HG03558 (cell line): ENCODE results near the gene C5orf58.
A peak's percentile ranks its signal among the peaks of the same experiment; 100 is the strongest.
"Not testable (repeated sequence)": the region's sequence is repeated elsewhere in the genome, so short reads cannot be mapped to it uniquely, and the experiment has no call there.

Experiments
- ATAC-seq: cut with Tn5 transposase; IDR thresholded peaks from one replicate; pipeline ENCODE4 v1.9.1; 2021; ENCODE audit warnings: moderate number of reproducible peaks; ENCODE audit not compliant: unreplicated experiment; ENCODE audit errors: extremely low read depth

C5orf58 gene

GRCh38 chr5:170221327-170221741 lies 11.5 kb upstream of the C5orf58 start:
- ATAC-seq, result no peak

- no peak for ATAC-seq
These were observed 9.4 kb upstream of the C5orf58 start for GRCh38 chr5:170223360-170223759.

- ATAC-seq, result no peak
These were observed 8.9 kb upstream of the C5orf58 start for GRCh38 chr5:170223906-170224305.

GRCh38 chr5:170225326-170226128 lies 7.3 kb upstream of the C5orf58 start:
- no peak for ATAC-seq

GRCh38 chr5:170226129-170226615 lies 6.6 kb upstream of the C5orf58 start:
- no peak for ATAC-seq

GRCh38 chr5:170226661-170227060 lies 6.1 kb upstream of the C5orf58 start:
- ATAC-seq, result no peak

- ATAC-seq, result no peak
These were observed 3.9 kb upstream of the C5orf58 start for GRCh38 chr5:170228762-170229435.

GRCh38 chr5:170233358-170233892 lies 640 bp downstream of the C5orf58 start:
- no peak for ATAC-seq

- peak; percentile 52 for ATAC-seq
These were observed 3.4 kb downstream of the C5orf58 start for GRCh38 chr5:170235876-170236864.

GRCh38 chr5:170238456-170239196 lies 5.8 kb downstream of the C5orf58 start:
- no peak for ATAC-seq

GRCh38 chr5:170245436-170245835 lies 12.7 kb downstream of the C5orf58 start:
- not testable (repeated sequence) for ATAC-seq

GRCh38 chr5:170246126-170246870 lies 13.5 kb downstream of the C5orf58 start:
- no peak for ATAC-seq

GRCh38 chr5:170247363-170247762 lies 14.6 kb downstream of the C5orf58 start:
- ATAC-seq, result no peak

- no peak for ATAC-seq
These were observed 15.6 kb downstream of the C5orf58 start for GRCh38 chr5:170248172-170248930.

- not testable (repeated sequence) for ATAC-seq
These were observed 16.1 kb downstream of the C5orf58 start for GRCh38 chr5:170248931-170249227.

- no peak for ATAC-seq
These were observed 16.6 kb downstream of the C5orf58 start for GRCh38 chr5:170249355-170249754.

GRCh38 chr5:170250810-170251317 lies 18.1 kb downstream of the C5orf58 start:
- no peak for ATAC-seq

- ATAC-seq, result no peak
These were observed 18.7 kb downstream of the C5orf58 start for GRCh38 chr5:170251462-170251861.
